ENCODE measurements around the gene FAM110C.
"Not testable (repeated sequence)": the region's sequence is repeated elsewhere in the genome, so short reads cannot be mapped to it uniquely, and the experiment has no call there.

Gene FAM110C

GRCh38 chr2:46471-47345, at the start of gene FAM110C:
Gene FAM110C (minus strand): TSS chr2:46505. CDS start chr2:46385, 120 bp downstream.
- DNase-seq (ENCODE audit: low read depth in 2 of 2): no peak

GRCh38 chr2:92326-92725, 46.0 kb upstream of the FAM110C start:
- no peak for DNase-seq (ENCODE audit: low read depth in 2 of 2)

GRCh38 chr2:90645-91312, 44.5 kb upstream of the FAM110C start:
- DNase-seq (ENCODE audit: low read depth in 2 of 2): no peak

- DNase-seq (ENCODE audit: low read depth in 2 of 2): no peak
Observed at GRCh38 chr2:85761-86160, 39.5 kb upstream of the FAM110C start.

- no peak for DNase-seq (ENCODE audit: low read depth in 2 of 2)
Observed at GRCh38 chr2:84121-84520, 37.8 kb upstream of the FAM110C start.

- DNase-seq (ENCODE audit: low read depth in 2 of 2): no peak
Observed at GRCh38 chr2:80971-81736, 34.8 kb upstream of the FAM110C start.

GRCh38 chr2:80378-80777, 34.1 kb upstream of the FAM110C start:
- no peak for DNase-seq (ENCODE audit: low read depth in 2 of 2)

- no peak for DNase-seq (ENCODE audit: low read depth in 2 of 2)
Observed at GRCh38 chr2:71309-72035, 25.2 kb upstream of the FAM110C start.

- no peak for DNase-seq (ENCODE audit: low read depth in 2 of 2)
Observed at GRCh38 chr2:69366-70344, 23.4 kb upstream of the FAM110C start.

GRCh38 chr2:68637-69036, 22.3 kb upstream of the FAM110C start:
- not testable (repeated sequence) for DNase-seq (ENCODE audit: low read depth in 2 of 2)

GRCh38 chr2:66853-67252, 20.5 kb upstream of the FAM110C start:
- DNase-seq (ENCODE audit: low read depth in 2 of 2): no peak

GRCh38 chr2:65121-65520, 18.8 kb upstream of the FAM110C start:
- no peak for DNase-seq (ENCODE audit: low read depth in 2 of 2)

GRCh38 chr2:55587-56448, 9.5 kb upstream of the FAM110C start:
- no peak for DNase-seq (ENCODE audit: low read depth in 2 of 2)

GRCh38 chr2:51613-52012, 5.3 kb upstream of the FAM110C start:
- DNase-seq (ENCODE audit: low read depth in 2 of 2): no peak

- no peak for DNase-seq (ENCODE audit: low read depth in 2 of 2)
Observed at GRCh38 chr2:47737-48136, 1.4 kb upstream of the FAM110C start.

- no peak for DNase-seq (ENCODE audit: low read depth in 2 of 2)
Observed at GRCh38 chr2:47346-47725, 1.0 kb upstream of the FAM110C start.

- DNase-seq (ENCODE audit: low read depth in 2 of 2): no peak
Observed at GRCh38 chr2:46131-46470, 204 bp downstream of the FAM110C start.

GRCh38 chr2:45342-46130, 769 bp downstream of the FAM110C start:
- DNase-seq (ENCODE audit: low read depth in 2 of 2): no peak

Data from fibroblast of skin of left quadriceps (primary cell).